Measurements from ENCODE around the gene BIN2. TPM values are rescaled to one million over a fixed set of nuclear protein-coding genes. Genes with fewer than 3 reads are reported as not detected.

Gene BIN2
- total and polyA plus RNA-seq, 10 of the 15 experiments (the other 5 are each of a cell fraction or from before 2014, with no cell fraction given), result 8.6 to 42.9 (median 32.1) TPM

DNA sequence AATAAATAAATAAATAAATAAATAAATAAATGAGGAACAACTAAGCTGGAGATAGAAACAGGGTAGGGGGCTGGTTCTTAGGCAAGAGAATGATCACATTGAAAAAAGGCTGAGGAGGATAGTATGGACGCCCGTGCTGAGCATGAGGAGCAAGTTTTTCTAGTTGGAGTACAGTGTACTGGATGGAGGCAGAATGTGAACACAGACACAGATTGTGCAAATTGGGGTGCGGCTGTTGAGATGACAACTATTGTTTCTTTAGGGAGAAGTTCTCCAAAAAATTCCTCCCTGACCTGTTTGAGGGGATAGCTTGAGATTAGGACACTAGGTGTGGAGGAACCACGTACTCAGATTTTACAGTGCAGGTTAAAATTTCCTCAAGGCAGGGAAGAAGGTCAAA lies 979 bp upstream of the BIN2 start:
- Histone ChIP-seq H3K27me3 (replicated peaks in 1 of 2; ENCODE audit: control insufficient read depth in 2 of 2, insufficient read depth in 2 of 2, low read length in 1 of 2) (no peaks in the 10 kb centered on the region), H3K27ac (ENCODE audit: control insufficient read depth, insufficient read depth) (no peak overlapping the region), H3K9ac (ENCODE audit: control insufficient read depth, insufficient read depth, low read length) (no peak overlapping the region), H3K4me1 (ENCODE audit: control insufficient read depth, insufficient read depth, low read length) (peaks cover 56% of the 10 kb centered on the region), H3K79me2 (ENCODE audit: control insufficient read depth, insufficient read depth, low read length) (peaks cover 31% of the 10 kb centered on the region), H4K20me1 (ENCODE audit: control insufficient read depth, insufficient read depth) (no peaks in the 10 kb centered on the region), H3K36me3 (ENCODE audit: control insufficient read depth in 2 of 2, insufficient read depth in 2 of 2, low read length in 1 of 2) (no peaks in the 10 kb centered on the region), H3K4me3 (no peak overlapping the region), H2AFZ (ENCODE audit: control insufficient read depth, low read depth, low read length) (no peak overlapping the region), H3K4me2 (ENCODE audit: control insufficient read depth, insufficient read depth) (no peak overlapping the region), H3K9me3 (replicated peaks; ENCODE audit: control insufficient read depth, insufficient read depth, low read length) (no peaks in the 10 kb centered on the region)
- intact Hi-C loops (cut with micrococcal nuclease; ENCODE audit: unreplicated experiment), result loop anchor here (10.0 kb wide), 1 partner anchor 560 kb away; the partner anchor contains the start of gene ATF1
- CTCF ChIA-PET, result interaction anchor here (1.9 kb wide), 1 partner anchor 16 kb away, joined by 5 read pairs; no protein-coding TSS in a partner anchor
- in situ Hi-C loops (cut with MboI), result no loop called here
- no peak for FAIRE-seq
- no peak for DNase-seq (ENCODE audit: low read depth, low spot score)
- no TSS peak for BruUV-seq (replicated peaks)
- ATAC-seq, result no peak
- RAD21 ChIA-PET (ENCODE audit: unreplicated experiment), result interaction anchor here (3.8 kb wide), 1 partner anchor 16 kb away, joined by 14 read pairs; no protein-coding TSS in a partner anchor
- WGBS (ENCODE audit: insufficient coverage, insufficient replicate concordance, low lambda C conversion rate, missing lambda C conversion rate), result 98% methylated on average over 4 of the region's 4 CpGs
- POLR2A ChIA-PET, result no interaction called here
- SMC1A ChIA-PET (ENCODE audit: uncharacterized antibody, unreplicated experiment), result interaction anchor here (0.8 to 1.6 kb wide), 2 partner anchors 54 to 338 kb away, joined by 3 read pairs; partner anchors contain the start of gene SMAGP
- TF ChIP-seq TCF7 (IDR thresholded peaks at IDR 0.05; ENCODE audit: borderline replicate concordance) (no peak), NBN (IDR thresholded peaks at IDR 0.05) (no peak), KLF5 (IDR thresholded peaks at IDR 0.05; ENCODE audit: partially characterized antibody) (no peak), ZNF384 (IDR thresholded peaks at IDR 0.05; ENCODE audit: borderline replicate concordance, low read depth, low read length) (no peak), CBFB (IDR thresholded peaks at IDR 0.05; ENCODE audit: low read depth) (no peak), ETV6 (conservative IDR thresholded peaks at IDR 0.05 in 1 of 2, IDR thresholded peaks at IDR 0.05 in 1 of 2; ENCODE audit: borderline replicate concordance in 1 of 2, low read depth in 1 of 2) (no peak), SRF (IDR thresholded peaks at IDR 0.05; ENCODE audit: low read depth in 2 of 2, low read length in 2 of 2) (no peak), ZNF24 (IDR thresholded peaks at IDR 0.05) (no peak)
- TF ChIP-seq, protein P1, sequence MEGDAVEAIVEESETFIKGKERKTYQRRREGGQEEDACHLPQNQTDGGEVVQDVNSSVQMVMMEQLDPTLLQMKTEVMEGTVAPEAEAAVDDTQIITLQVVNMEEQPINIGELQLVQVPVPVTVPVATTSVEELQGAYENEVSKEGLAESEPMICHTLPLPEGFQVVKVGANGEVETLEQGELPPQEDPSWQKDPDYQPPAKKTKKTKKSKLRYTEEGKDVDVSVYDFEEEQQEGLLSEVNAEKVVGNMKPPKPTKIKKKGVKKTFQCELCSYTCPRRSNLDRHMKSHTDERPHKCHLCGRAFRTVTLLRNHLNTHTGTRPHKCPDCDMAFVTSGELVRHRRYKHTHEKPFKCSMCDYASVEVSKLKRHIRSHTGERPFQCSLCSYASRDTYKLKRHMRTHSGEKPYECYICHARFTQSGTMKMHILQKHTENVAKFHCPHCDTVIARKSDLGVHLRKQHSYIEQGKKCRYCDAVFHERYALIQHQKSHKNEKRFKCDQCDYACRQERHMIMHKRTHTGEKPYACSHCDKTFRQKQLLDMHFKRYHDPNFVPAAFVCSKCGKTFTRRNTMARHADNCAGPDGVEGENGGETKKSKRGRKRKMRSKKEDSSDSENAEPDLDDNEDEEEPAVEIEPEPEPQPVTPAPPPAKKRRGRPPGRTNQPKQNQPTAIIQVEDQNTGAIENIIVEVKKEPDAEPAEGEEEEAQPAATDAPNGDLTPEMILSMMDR (IDR thresholded peaks at IDR 0.05 in 2 of 3, conservative IDR thresholded peaks at IDR 0.05 in 1 of 3; ENCODE audit: control insufficient read depth in 2 of 3, extremely low read depth in 1 of 3, insufficient read depth in 1 of 3, low read depth in 3 of 3, low read length in 3 of 3), result no peak
